GM12872 (cell line): ENCODE results near the gene CCSER1.

Experiments used
- CTCF ChIP-seq: IDR thresholded peaks from 3 replicates; pipeline ENCODE4 v1.5.1; 2011; ENCODE audit warnings: low read depth, mild to moderate bottlenecking, low read length, moderate library complexity; ENCODE audit not compliant: insufficient read depth

The CCSER1 gene

GRCh38 chr4:90842960-90843359, 715.8 kb downstream of the CCSER1 start:
- no peak for TF ChIP-seq CTCF

DNA sequence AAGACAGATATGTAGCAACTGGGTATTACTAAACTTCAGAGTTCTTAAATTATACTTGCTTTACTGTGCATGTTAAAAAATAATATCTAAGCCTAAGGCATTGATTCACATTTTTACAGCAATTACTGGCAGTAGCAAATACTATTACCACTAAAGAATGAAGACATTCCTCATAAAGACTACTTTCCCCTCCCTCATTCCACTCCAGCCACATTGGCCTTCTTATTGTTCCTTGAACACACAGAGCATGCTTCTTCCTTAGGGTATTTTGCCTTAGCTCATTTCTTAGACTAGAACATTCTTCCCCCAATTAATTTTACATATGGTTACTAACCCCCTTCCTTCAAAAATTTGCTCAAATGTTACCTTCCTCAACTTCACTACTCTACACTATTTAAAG, 717.0 kb downstream of the CCSER1 start:
- TF ChIP-seq CTCF = no peak

DNA sequence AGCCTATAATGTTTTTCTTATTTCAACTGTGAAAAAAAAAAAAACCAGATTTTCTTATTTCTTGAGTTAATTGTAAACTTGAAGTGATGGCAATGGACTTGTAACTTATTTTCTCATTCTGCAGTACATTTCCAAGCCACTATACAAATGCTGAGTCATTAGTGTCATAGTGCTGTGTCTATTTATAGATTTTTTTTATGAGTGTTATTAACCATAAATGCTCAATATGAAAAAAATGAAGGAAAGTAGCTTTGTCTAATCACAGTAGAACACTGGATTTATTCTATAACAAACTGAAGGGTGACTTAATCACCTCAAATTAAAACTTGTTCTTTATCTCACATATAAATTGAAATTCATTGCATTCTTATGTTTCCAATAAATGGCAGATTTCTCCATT, 718.6 kb downstream of the CCSER1 start:
- no peak for TF ChIP-seq CTCF

DNA sequence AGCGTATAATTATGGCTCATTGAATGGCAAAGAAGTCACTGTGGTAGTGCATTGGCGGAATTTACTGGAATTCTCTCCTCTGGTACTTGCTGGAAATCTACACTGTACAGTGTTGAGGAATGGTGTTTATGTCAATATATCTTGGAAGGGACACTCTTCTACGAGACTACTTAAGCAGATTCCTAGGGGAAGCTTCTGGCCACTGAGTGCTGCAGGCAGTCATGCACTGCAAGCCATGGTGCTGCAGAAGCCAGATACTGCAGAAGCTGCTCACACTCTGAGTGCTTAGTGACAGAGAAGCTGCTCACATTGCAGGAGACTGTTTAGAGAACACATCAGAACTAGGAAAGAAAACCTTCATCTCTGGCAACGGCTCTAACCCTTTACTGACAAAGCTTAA, 725.0 kb downstream of the CCSER1 start:
- no peak for TF ChIP-seq CTCF

DNA sequence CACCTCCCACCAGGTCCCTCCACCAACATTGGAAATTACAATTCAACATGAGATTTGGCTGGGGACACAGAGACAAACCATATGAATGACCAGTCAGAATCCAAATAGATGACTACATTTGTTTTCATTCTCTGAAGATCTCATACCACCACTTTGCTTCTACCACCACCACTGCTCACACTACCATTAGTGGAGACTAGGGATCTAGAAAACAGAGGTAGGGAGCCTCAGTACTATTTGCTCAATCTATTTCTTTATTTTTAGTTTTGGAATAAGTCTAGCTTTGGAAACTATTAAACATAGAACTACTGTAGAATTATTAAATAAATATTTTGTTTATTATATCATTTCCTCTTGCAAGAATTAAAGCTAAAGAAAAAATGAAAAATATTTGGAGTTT, 727.9 kb downstream of the CCSER1 start:
- TF ChIP-seq CTCF = no peak

DNA sequence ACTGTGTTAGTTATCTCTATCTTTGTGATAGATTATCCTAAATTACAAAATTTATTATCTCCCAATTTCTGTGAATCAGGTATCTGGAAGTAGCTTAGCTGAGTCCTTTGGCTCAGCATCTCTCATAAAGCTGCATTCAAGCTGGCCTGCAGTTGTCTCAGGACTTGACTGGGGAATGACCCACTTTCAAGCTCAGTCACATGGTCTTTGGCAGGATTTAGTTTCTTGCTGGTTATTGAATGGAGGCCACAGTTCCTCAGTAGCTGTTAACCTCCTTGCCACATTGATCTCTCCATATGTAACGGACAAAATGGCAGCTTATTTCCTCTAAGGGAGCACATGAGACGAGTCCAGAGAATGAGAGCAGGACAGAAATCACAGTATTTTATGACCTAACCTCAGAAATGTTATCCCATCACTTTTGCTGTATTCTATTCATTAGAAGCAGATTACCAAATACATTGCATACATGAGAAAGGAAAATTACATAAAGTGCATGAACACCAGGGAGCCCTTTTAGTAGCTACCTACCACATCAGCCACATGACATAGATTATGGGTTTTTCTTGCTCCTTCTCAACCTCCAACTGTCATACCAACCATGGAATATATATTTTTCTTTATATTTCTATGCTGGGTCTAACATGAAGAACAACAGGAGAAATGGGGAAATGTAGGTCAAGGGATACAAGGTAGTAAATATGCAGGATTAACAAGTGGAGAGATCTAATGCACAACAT, 730.1 kb downstream of the CCSER1 start:
- no peak for TF ChIP-seq CTCF

GRCh38 chr4:90875791-90876190, 748.6 kb downstream of the CCSER1 start:
- no peak for TF ChIP-seq CTCF
